ENCODE results near the gene PATL1. TPM values are rescaled to one million over a fixed set of nuclear protein-coding genes. Genes with fewer than 3 reads are reported as not detected.

The PATL1 gene
- total and polyA plus RNA-seq, 8 donors, result 27.8 to 45.0 (median 41.0) TPM

DNA sequence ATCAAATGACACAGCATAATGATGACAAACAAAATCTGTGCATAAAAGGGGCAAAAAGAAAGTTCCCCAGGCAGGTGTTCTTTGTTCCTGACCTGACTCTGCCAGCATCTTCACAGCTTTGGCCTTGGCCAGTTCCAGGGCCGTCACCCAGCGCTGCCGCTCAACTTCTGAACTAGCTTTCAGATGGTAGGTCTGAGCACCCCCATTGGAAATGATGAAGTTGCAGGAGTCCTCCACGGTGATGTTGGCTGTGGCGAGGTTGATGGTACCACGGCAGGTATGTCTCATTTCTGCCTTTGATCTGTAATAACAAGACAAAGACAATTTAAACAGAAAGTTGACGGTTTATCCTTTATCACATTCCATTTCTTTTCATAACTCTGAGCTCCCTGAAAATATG, 58.5 kb downstream of the PATL1 start:
- Histone ChIP-seq H3K4me3 (no peak overlapping the region), H3K27ac (no peak overlapping the region), H3K9me3 (no peaks in the 10 kb centered on the region), H3K4me1 (peaks cover 23 to 40% of the 10 kb centered on the region in 2 donors), H3K36me3 (peaks cover 7 to 54% of the 10 kb centered on the region in 2 donors), H3K27me3 (no peaks in the 10 kb centered on the region)
- intact Hi-C loops (cut with DNase I), result no loop called here
- no peak for ATAC-seq
- TF ChIP-seq, protein P1, sequence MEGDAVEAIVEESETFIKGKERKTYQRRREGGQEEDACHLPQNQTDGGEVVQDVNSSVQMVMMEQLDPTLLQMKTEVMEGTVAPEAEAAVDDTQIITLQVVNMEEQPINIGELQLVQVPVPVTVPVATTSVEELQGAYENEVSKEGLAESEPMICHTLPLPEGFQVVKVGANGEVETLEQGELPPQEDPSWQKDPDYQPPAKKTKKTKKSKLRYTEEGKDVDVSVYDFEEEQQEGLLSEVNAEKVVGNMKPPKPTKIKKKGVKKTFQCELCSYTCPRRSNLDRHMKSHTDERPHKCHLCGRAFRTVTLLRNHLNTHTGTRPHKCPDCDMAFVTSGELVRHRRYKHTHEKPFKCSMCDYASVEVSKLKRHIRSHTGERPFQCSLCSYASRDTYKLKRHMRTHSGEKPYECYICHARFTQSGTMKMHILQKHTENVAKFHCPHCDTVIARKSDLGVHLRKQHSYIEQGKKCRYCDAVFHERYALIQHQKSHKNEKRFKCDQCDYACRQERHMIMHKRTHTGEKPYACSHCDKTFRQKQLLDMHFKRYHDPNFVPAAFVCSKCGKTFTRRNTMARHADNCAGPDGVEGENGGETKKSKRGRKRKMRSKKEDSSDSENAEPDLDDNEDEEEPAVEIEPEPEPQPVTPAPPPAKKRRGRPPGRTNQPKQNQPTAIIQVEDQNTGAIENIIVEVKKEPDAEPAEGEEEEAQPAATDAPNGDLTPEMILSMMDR (IDR thresholded peaks at IDR 0.05), result no peak
- no peak for DNase-seq

DNA sequence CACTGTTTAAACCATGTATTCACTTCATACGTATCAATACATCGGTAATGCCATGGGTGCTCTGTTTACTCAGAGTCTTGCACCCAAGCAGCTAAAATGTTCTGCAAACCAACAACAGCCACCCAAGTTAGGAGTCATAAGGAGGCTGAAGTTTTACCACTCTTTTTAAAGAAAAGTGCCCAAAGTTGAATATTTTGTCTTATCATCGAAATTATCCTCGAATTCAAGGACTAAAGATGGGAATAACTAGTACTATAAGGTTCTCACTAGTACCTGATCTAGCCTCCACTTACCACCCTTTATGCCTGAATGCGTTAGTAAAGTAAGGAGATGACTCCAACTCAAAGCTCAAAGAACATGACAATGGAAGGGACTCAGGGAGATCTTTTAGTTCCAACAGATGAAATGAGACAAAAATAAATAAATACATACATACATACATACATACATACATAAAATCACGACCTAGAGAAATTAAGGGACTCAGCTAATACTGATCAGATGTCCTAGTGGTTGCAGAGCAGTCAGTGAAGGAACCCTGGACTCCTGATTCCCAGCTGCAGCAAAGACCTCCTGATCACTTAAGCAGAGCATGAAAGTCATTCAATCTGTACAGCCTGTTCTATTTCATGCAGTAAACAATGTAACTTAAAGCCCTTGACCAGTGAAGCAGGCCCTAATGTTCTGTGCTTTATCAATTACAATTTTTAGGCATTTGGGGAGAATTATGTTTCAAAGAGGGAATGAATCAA, 61.0 kb downstream of the PATL1 start:
- ATAC-seq (no peak), DNase-seq (no peak)
- Histone ChIP-seq H3K36me3 (peaks cover 7 to 78% of the 10 kb centered on the region in 2 donors), H3K4me1 (peaks cover 9 to 19% of the 10 kb centered on the region in 2 donors), H3K27me3 (no peaks in the 10 kb centered on the region), H3K4me3 (no peak overlapping the region), H3K9me3 (no peaks in the 10 kb centered on the region), H3K27ac (no peak overlapping the region)
- intact Hi-C loops (cut with DNase I), result no loop called here
- TF ChIP-seq, protein P1 (IDR thresholded peaks at IDR 0.05), result no peak

- intact Hi-C loops (cut with DNase I), result no loop called here
- Histone ChIP-seq H3K36me3 (peaks cover 7 to 100% of the 10 kb centered on the region in 2 donors), H3K27ac (no peak overlapping the region), H3K27me3 (no peaks in the 10 kb centered on the region), H3K4me3 (no peak overlapping the region), H3K9me3 (no peaks in the 10 kb centered on the region), H3K4me1 (no peaks in the 10 kb centered on the region)
- ATAC-seq (no peak), DNase-seq (no peak)
- TF ChIP-seq, protein P1 (IDR thresholded peaks at IDR 0.05), result no peak
These were observed 66.4 kb downstream of the PATL1 start for GRCh38 chr11:59602432-59602831.

DNA sequence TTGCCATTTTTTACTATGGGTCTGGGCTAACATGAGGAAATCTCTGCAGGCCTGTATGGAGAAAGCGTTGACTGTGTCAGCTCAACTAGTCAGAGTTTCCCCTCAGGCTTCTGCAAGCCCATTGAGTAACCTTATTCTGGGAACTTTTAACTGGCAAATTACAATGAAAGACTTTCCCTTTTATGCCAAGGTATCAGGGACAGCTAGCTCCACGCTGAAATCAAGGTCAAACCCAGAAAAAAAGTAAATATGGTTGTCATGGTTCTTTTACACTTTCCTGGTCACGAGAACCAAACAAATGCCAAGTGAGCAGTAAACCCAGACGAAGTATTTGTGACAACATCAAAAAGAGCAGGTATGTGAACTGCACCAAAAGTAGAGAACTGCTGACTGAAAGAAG, 67.0 kb downstream of the PATL1 start:
- no peak overlapping the region for H3K4me3 ChIP-seq
- no peaks in the 10 kb centered on the region for H3K4me1 ChIP-seq
- no peaks in the 10 kb centered on the region for H3K9me3 ChIP-seq
- intact Hi-C loops (cut with DNase I), result no loop called here
- peaks cover 7 to 100% of the 10 kb centered on the region in 2 donors for H3K36me3 ChIP-seq
- H3K27me3 ChIP-seq, result no peaks in the 10 kb centered on the region
- TF ChIP-seq, protein P1 (IDR thresholded peaks at IDR 0.05), result no peak
- no peak overlapping the region for H3K27ac ChIP-seq
- no peak for DNase-seq
- ATAC-seq, result no peak

DNA sequence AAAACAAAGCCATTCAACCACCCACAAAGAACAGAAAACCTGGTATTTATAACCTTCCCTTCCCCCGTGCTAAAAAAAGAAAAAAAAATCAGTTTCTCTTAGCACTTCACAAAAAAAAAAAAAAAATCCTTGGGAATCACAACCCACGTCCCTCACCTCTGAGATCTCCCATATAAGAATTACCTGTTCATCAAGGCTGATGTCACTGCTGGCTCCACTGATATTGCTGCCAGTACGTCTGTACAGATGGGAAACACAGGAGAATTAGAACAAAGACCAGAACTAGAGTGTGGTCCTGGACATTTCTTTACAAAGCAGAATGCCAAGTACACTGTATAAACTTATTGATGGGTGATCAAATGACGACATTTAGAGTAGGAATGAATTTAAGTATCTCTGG, 68.2 kb downstream of the PATL1 start:
- no peak for ATAC-seq
- TF ChIP-seq, protein P1 (IDR thresholded peaks at IDR 0.05), result no peak
- no peak overlapping the region for H3K27ac ChIP-seq
- peaks cover 0 to 100% of the 10 kb centered on the region in 2 donors for H3K36me3 ChIP-seq
- intact Hi-C loops (cut with DNase I), result no loop called here
- H3K4me1 ChIP-seq, result no peaks in the 10 kb centered on the region
- H3K4me3 ChIP-seq, result no peak overlapping the region
- no peak for DNase-seq
- no peaks in the 10 kb centered on the region for H3K27me3 ChIP-seq
- H3K9me3 ChIP-seq, result no peaks in the 10 kb centered on the region
